Measurements from ENCODE around the gene GCLM. TPM values are rescaled to one million over a fixed set of nuclear protein-coding genes. Genes with fewer than 3 reads are reported as not detected.

Gene GCLM
- total and polyA plus RNA-seq, 9 of the 15 experiments (the other 6 are each of a cell fraction or from before 2014, with no cell fraction given) = 9.3 to 71.6 (median 24.5) TPM

GRCh38 chr1:93846206-93846991 is 62.8 kb downstream of the GCLM start (continued):
- TF ChIP-seq ZMIZ1 (IDR thresholded peaks at IDR 0.05; ENCODE audit: low read depth in 2 of 2, low read length in 2 of 2) = no peak
- no peak for TF ChIP-seq ZBTB49 (CRISPR knock-in tag; IDR thresholded peaks at IDR 0.05; ENCODE audit: borderline replicate concordance)
- TF ChIP-seq NFXL1 (CRISPR knock-in tag; IDR thresholded peaks at IDR 0.05) = no peak
- no peak for TF ChIP-seq RNF2 (IDR thresholded peaks at IDR 0.05)
- no peak for TF ChIP-seq CAMTA2 (CRISPR knock-in tag; conservative IDR thresholded peaks at IDR 0.05)
- TF ChIP-seq MED1 (CRISPR knock-in tag; IDR thresholded peaks at IDR 0.05; ENCODE audit: borderline replicate concordance) = no peak
- no peak for TF ChIP-seq FOXJ2 (tag; IDR thresholded peaks at IDR 0.05)
- TF ChIP-seq ZC3H8 (IDR thresholded peaks at IDR 0.05) = no peak
- no peak for TF ChIP-seq TEAD2 (tag; IDR thresholded peaks at IDR 0.05)
- no peak for TF ChIP-seq ZNF133 (CRISPR knock-in tag; IDR thresholded peaks at IDR 0.05)
- no peak; the same call in 1 of the 2 replicates for TF ChIP-seq GABPB1 (CRISPR knock-in tag; IDR thresholded peaks at IDR 0.05)
- TF ChIP-seq ZNF79 (CRISPR knock-in tag; IDR thresholded peaks at IDR 0.05; ENCODE audit: low read depth) = no peak
- no peak for TF ChIP-seq ZNF75A (CRISPR knock-in tag; IDR thresholded peaks at IDR 0.05)
- TF ChIP-seq HNRNPUL1 (IDR thresholded peaks at IDR 0.05; ENCODE audit: low read length) = no peak
- TF ChIP-seq PKNOX1 (IDR thresholded peaks at IDR 0.05) = no peak
- TF ChIP-seq MCM7 (IDR thresholded peaks at IDR 0.05) = no peak
- no peak for TF ChIP-seq ZNF780A (CRISPR knock-in tag; IDR thresholded peaks at IDR 0.05)
- no peak for TF ChIP-seq SMARCA4 (IDR thresholded peaks at IDR 0.05)
- TF ChIP-seq ATF3 (IDR thresholded peaks at IDR 0.05) = no peak
- no peak for TF ChIP-seq ATF3 (CRISPR knock-in tag; conservative IDR thresholded peaks at IDR 0.05)
- TF ChIP-seq ZNF551 (CRISPR knock-in tag; IDR thresholded peaks at IDR 0.05) = no peak
- TF ChIP-seq TCFL5 (CRISPR knock-in tag; conservative IDR thresholded peaks at IDR 0.05) = no peak
- TF ChIP-seq HLTF (IDR thresholded peaks at IDR 0.05) = no peak
- no peak for TF ChIP-seq ZFP1 (CRISPR knock-in tag; IDR thresholded peaks at IDR 0.05)

Measured in K562 (cell line).